K562 (cell line): ENCODE results near the gene SLC1A2. TPM values are rescaled to one million over a fixed set of nuclear protein-coding genes. Genes with fewer than 3 reads are reported as not detected.

ENCODE experiments used
- ADNP ChIP-seq: fragments of 200-800 bp; sonication (Bioruptor generic); IDR thresholded peaks from 2 replicates; pipeline ENCODE4 v1.6.1; 2016; ENCODE audit warnings: missing genetic modification characterization, missing compliant biosample characterization
- CUX1 ChIP-seq: fragments of 200-800 bp; sonication (Bioruptor generic); IDR thresholded peaks from 2 replicates; pipeline ENCODE4 v1.6.1; 2016; ENCODE audit warnings: missing genetic modification characterization, missing compliant biosample characterization
- DNMT1 ChIP-seq: fragments of 450-650 bp; IDR thresholded peaks from 2 replicates; pipeline ENCODE4 v1.6.1; 2016; ENCODE audit warnings: antibody characterized with exemption, mild to moderate bottlenecking
- HEY1 ChIP-seq: fragments of 250-450 bp; sonication (Bioruptor Pico); IDR thresholded peaks from 2 replicates; pipeline ENCODE4 v1.5.0; 2020; ENCODE audit warnings: mild to moderate bottlenecking, moderate library complexity, borderline replicate concordance
- KLF13 ChIP-seq: fragments of 450-650 bp; IDR thresholded peaks from 2 replicates; pipeline ENCODE4 v1.6.1; 2016; ENCODE audit warnings: missing genetic modification characterization, low read depth, mild to moderate bottlenecking, missing compliant biosample characterization, moderate library complexity, borderline replicate concordance
- NBN ChIP-seq: fragments of 450-650 bp; IDR thresholded peaks from 2 replicates; pipeline ENCODE4 v1.6.1; 2016; ENCODE audit warnings: low read depth, mild to moderate bottlenecking
- NR2F6 ChIP-seq: fragments of 450-650 bp; formaldehyde crosslinking; IDR thresholded peaks from 2 replicates; pipeline ENCODE4 v1.4.0; 2020; ENCODE audit warnings: mild to moderate bottlenecking
- NUFIP1 ChIP-seq: fragments of 450-650 bp; IDR thresholded peaks from 2 replicates; pipeline ENCODE4 v1.6.1; 2018; ENCODE audit not compliant: partially characterized antibody
- PHF20 ChIP-seq: fragments of 450-650 bp; IDR thresholded peaks from 2 replicates; pipeline ENCODE4 v1.6.1; 2018; ENCODE audit not compliant: partially characterized antibody
- ZFP1 ChIP-seq: fragments of 450-650 bp; formaldehyde crosslinking; IDR thresholded peaks from 2 replicates; pipeline ENCODE4 v1.4.0; 2020; ENCODE audit warnings: mild to moderate bottlenecking, mixed read lengths
- ZNF551 ChIP-seq: fragments of 250-450 bp; sonication (Bioruptor Pico); IDR thresholded peaks from 2 replicates; pipeline ENCODE4 v1.5.0; 2021; ENCODE audit warnings: mild to moderate bottlenecking, moderate library complexity
- ZNF79 ChIP-seq: fragments of 250-450 bp; sonication (Bioruptor Pico); IDR thresholded peaks from 2 replicates; pipeline ENCODE4 v1.4.0; 2020; ENCODE audit warnings: low read depth, mild to moderate bottlenecking, moderate library complexity
- polyA plus RNA-seq, 8 experiments: library from polyadenylated mRNA; depleted of rRNA in 4 of 8; stranded (reverse) in 5 of 8; unstranded in 3 of 8; fragments of >200 nt; fragmentation: Nextera tagmentation in 2 of 8; fragmentation: Illumina TruSeq in 1 of 8; extraction: Ambion mirVana in 2 of 8; extraction: Trizol in 1 of 8; gene quantifications; 2 replicates each; pipeline versions ENCODE4 v1.2.1 to v1.2.3, GENCODE V29; 2011 to 2014; ENCODE audit warnings: inconsistent platforms in 1 of 8, missing spikeins in 1 of 8
- total RNA-seq, 7 experiments: library from RNA; depleted of rRNA in 6 of 7; stranded (reverse); fragments of >200 nt in 6 of 7; fragmentation: Illumina TruSeq in 2 of 7; extraction: Trizol in 2 of 7; gene quantifications; 2 replicates each; pipeline versions ENCODE4 v1.2.1 to v1.2.3, GENCODE V29; 2011 to 2021; ENCODE audit warnings: low replicate concordance in 1 of 7
- TF ChIP-seq, protein P1 (sequence below): IDR thresholded peaks from 3 replicates; pipeline ENCODE4 v1.6.1; 2011; ENCODE audit warnings: borderline replicate concordance, mild to moderate bottlenecking, moderate library complexity; ENCODE audit not compliant: insufficient read length; ENCODE audit errors: extremely low read depth

The SLC1A2 gene
- total and polyA plus RNA-seq, 9 of the 15 experiments (the other 6 are each of a cell fraction or from before 2014, with no cell fraction given): 0.03 to 0.07 (median 0.04) TPM; not detected in 5

DNA sequence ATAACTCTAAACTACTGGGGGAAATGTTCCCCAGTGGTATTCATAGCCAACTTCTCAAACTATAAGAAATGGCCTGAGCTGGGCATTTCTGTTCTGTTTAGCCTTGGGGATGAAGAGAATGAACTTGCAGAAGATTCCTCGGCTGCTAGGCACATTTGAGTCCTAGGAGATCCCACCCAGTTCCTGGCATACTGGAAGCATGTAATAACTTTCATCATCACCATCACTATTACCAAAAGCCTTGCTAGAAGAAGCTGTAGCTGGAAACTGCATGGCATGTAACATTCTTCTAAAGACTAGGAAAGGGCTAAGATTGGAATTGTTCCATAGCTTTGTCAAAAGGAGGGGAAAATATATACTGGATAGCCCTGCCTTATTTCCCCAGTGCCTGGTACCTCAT is 40.1 kb upstream of the SLC1A2 start (continued):
- TF ChIP-seq, protein P1, sequence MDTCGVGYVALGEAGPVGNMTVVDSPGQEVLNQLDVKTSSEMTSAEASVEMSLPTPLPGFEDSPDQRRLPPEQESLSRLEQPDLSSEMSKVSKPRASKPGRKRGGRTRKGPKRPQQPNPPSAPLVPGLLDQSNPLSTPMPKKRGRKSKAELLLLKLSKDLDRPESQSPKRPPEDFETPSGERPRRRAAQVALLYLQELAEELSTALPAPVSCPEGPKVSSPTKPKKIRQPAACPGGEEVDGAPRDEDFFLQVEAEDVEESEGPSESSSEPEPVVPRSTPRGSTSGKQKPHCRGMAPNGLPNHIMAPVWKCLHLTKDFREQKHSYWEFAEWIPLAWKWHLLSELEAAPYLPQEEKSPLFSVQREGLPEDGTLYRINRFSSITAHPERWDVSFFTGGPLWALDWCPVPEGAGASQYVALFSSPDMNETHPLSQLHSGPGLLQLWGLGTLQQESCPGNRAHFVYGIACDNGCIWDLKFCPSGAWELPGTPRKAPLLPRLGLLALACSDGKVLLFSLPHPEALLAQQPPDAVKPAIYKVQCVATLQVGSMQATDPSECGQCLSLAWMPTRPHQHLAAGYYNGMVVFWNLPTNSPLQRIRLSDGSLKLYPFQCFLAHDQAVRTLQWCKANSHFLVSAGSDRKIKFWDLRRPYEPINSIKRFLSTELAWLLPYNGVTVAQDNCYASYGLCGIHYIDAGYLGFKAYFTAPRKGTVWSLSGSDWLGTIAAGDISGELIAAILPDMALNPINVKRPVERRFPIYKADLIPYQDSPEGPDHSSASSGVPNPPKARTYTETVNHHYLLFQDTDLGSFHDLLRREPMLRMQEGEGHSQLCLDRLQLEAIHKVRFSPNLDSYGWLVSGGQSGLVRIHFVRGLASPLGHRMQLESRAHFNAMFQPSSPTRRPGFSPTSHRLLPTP: no peak
- TF ChIP-seq ZFP1 (CRISPR knock-in tag) (no peak), KLF13 (tag) (no peak), NR2F6 (CRISPR knock-in tag) (no peak), ADNP (tag) (no peak), NBN (no peak), HEY1 (CRISPR knock-in tag) (no peak), NUFIP1 (no peak), ZNF79 (CRISPR knock-in tag) (no peak), CUX1 (CRISPR knock-in tag) (no peak), PHF20 (no peak), ZNF551 (CRISPR knock-in tag) (no peak), DNMT1 (no peak)
- TF ChIP-seq, all 486 proteins: peak for 0
